Right lobe of liver (tissue), 4 donors: ENCODE measurements around the gene NSG1.

ENCODE experiments used
- POLR2A ChIP-seq: fragments of 450-650 bp; IDR thresholded peaks from one replicate; pipeline ENCODE4 v1.6.1; 2017; ENCODE audit warnings: antibody characterized with exemption, mild to moderate bottlenecking
- TF ChIP-seq, protein P1 (sequence below), 4 donors: fragments of 200-600 bp in 3 of 4; fragments of 450-650 bp in 1 of 4; IDR thresholded peaks; one replicate each; pipeline versions ENCODE4 v1.5.1 to v1.8.0; 2016 to 2022; ENCODE audit warnings: antibody characterized with exemption in 4 of 4, mild to moderate bottlenecking in 2 of 4
- donor health status: DM: no; HTN: no; CAD: no.
- donor health status: DM: no; HTN: no; CAD: no.
- donor health status: DM: no; HTN: yes; CAD: no.

DNA sequence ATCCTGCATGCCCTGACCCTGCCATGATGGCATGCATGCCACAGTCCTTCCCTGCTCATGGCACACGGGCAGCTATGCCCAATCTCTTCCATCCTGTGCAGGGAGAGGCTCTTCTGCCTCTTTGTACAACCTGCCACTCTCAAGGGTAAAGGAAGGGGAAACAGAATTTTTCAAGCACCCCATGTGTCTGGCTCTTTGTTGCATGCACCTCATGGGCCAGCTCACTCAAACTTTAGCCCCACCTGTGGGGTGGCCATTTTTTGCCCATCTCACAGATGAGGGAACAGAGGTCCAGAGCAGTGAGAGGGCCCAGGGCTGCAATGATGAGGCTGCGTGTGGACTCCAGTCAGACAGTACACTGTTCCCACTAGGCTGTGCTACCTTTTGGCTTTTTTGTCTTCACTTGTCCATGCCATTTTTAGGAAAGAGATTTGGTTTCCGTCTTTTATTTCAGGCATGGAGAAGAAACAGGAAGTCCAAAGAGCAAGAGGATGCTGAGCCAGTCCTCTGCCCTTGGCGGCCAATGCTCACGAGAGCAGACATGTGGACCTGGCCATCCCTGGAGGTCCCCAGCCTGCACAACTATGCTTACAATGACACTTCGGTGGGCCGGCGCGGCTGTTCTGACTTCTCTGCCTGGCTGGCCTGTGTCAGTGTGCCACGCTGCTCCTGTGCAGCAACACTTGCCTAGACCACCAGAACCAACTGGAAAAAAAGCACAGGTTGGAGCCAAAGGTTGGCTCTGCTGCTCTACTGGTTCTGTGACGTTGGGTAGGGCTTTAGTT lies 45.6 kb downstream of the NSG1 start:
- TF ChIP-seq, protein P1, sequence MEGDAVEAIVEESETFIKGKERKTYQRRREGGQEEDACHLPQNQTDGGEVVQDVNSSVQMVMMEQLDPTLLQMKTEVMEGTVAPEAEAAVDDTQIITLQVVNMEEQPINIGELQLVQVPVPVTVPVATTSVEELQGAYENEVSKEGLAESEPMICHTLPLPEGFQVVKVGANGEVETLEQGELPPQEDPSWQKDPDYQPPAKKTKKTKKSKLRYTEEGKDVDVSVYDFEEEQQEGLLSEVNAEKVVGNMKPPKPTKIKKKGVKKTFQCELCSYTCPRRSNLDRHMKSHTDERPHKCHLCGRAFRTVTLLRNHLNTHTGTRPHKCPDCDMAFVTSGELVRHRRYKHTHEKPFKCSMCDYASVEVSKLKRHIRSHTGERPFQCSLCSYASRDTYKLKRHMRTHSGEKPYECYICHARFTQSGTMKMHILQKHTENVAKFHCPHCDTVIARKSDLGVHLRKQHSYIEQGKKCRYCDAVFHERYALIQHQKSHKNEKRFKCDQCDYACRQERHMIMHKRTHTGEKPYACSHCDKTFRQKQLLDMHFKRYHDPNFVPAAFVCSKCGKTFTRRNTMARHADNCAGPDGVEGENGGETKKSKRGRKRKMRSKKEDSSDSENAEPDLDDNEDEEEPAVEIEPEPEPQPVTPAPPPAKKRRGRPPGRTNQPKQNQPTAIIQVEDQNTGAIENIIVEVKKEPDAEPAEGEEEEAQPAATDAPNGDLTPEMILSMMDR (IDR thresholded peaks at IDR 0.05): no peak
- TF ChIP-seq POLR2A: no peak
